NCI-H226 (cell line): ENCODE measurements around the gene ARHGEF10L.

Source experiments
- DNase-seq: peaks from one replicate; pipeline ENCODE4 v3.0.0-alpha.2; 2015

The ARHGEF10L gene

GRCh38 chr1:17687145-17687544, 147.6 kb downstream of the ARHGEF10L start:
- DNase-seq = no peak

GRCh38 chr1:17688217-17688810, 148.8 kb downstream of the ARHGEF10L start:
- no peak for DNase-seq

GRCh38 chr1:17689011-17689410, 149.5 kb downstream of the ARHGEF10L start:
- DNase-seq = no peak

- no peak for DNase-seq
Observed at GRCh38 chr1:17690906-17691634, 151.6 kb downstream of the ARHGEF10L start.

- no peak for DNase-seq
Observed at GRCh38 chr1:17692645-17693044, 153.1 kb downstream of the ARHGEF10L start.

- peak; percentile 73 for DNase-seq
Observed at GRCh38 chr1:17696417-17697301, 157.2 kb downstream of the ARHGEF10L start.

- DNase-seq = no peak
Observed at GRCh38 chr1:17697458-17697857, 158.0 kb downstream of the ARHGEF10L start.

GRCh38 chr1:17699581-17699980, 160.1 kb downstream of the ARHGEF10L start:
- no peak for DNase-seq

- no peak for DNase-seq
Observed at GRCh38 chr1:17700945-17701810, 161.7 kb downstream of the ARHGEF10L start.

GRCh38 chr1:17704176-17704575, 164.7 kb downstream of the ARHGEF10L start:
- DNase-seq = no peak

- no peak for DNase-seq
Observed at GRCh38 chr1:17706445-17706844, 166.9 kb downstream of the ARHGEF10L start.

- no peak for DNase-seq
Observed at GRCh38 chr1:17709981-17710380, 170.5 kb downstream of the ARHGEF10L start.

- DNase-seq = no peak
Observed at GRCh38 chr1:17710889-17711576, 171.5 kb downstream of the ARHGEF10L start.

GRCh38 chr1:17711577-17711910, 172.0 kb downstream of the ARHGEF10L start:
- DNase-seq = no peak

GRCh38 chr1:17711941-17712340, 172.4 kb downstream of the ARHGEF10L start:
- DNase-seq = no peak

- DNase-seq = no peak
Observed at GRCh38 chr1:17713993-17714392, 174.5 kb downstream of the ARHGEF10L start.

GRCh38 chr1:17717594-17718535, 178.4 kb downstream of the ARHGEF10L start:
- DNase-seq = no peak

- peak; percentile 15 for DNase-seq
Observed at GRCh38 chr1:17719874-17720273, 180.4 kb downstream of the ARHGEF10L start.

GRCh38 chr1:17721444-17721843, 181.9 kb downstream of the ARHGEF10L start:
- DNase-seq = no peak

- no peak for DNase-seq
Observed at GRCh38 chr1:17723684-17724083, 184.2 kb downstream of the ARHGEF10L start.

GRCh38 chr1:17724150-17724549, 184.7 kb downstream of the ARHGEF10L start:
- no peak for DNase-seq
